ENCODE results near the gene KCNH4. TPM values are rescaled to one million over a fixed set of nuclear protein-coding genes. Genes with fewer than 3 reads are reported as not detected.

KCNH4 gene
- total RNA-seq, 4 donors from 2014 or later, result not detected

DNA sequence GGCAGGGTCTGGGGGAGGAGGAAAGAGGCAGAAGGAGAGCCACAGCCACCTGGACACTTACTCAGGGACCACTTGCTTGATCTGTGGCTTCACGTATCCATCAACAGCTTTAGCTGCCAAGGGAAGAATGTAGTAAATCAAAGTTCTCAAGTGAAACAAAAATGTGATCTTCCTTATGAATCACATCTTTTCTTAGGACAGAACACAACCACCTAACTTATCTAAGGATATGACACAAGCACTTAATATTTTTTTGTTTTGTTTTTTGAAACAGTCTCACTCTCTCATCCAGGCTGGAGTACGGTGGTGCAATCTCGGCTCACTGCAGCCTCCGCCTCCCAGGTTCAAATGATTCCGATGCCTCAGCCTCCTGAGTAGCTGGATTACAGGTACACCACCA lies 21.8 kb upstream of the KCNH4 start:
- Histone ChIP-seq H3K27me3 (no peaks in the 10 kb centered on the region), H3K9me3 (no peaks in the 10 kb centered on the region), H3K36me3 (peaks cover 0 to 40% (median 10%) of the 10 kb centered on the region in 4 donors), H3K27ac (no peak overlapping the region), H3K4me1 (peaks cover 0 to 15% (median 7%) of the 10 kb centered on the region in 4 donors), H3K4me3 (no peak overlapping the region)
- TF ChIP-seq POLR2A (IDR thresholded peaks at IDR 0.05) (no peak), POLR2AphosphoS5 (IDR thresholded peaks at IDR 0.05) (no peak), EP300 (IDR thresholded peaks at IDR 0.05; ENCODE audit: low read depth) (no peak)
- TF ChIP-seq, protein P1, sequence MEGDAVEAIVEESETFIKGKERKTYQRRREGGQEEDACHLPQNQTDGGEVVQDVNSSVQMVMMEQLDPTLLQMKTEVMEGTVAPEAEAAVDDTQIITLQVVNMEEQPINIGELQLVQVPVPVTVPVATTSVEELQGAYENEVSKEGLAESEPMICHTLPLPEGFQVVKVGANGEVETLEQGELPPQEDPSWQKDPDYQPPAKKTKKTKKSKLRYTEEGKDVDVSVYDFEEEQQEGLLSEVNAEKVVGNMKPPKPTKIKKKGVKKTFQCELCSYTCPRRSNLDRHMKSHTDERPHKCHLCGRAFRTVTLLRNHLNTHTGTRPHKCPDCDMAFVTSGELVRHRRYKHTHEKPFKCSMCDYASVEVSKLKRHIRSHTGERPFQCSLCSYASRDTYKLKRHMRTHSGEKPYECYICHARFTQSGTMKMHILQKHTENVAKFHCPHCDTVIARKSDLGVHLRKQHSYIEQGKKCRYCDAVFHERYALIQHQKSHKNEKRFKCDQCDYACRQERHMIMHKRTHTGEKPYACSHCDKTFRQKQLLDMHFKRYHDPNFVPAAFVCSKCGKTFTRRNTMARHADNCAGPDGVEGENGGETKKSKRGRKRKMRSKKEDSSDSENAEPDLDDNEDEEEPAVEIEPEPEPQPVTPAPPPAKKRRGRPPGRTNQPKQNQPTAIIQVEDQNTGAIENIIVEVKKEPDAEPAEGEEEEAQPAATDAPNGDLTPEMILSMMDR (IDR thresholded peaks at IDR 0.05), result no peak
- in situ Hi-C loops (cut with MboI; ENCODE audit: low pct_ligation_motif_present in 1 of 4, low pct_unique_long_range_greater_than_20kb in 1 of 4, low sequenced_read_pairs in 3 of 4), result no loop called here
- WGBS, 2 donors (ENCODE audit: low coverage in 1 of 2), result 94 to 97% methylated on average over 4 to 5 of the region's 5 CpGs
- DNase-seq, result no peak
- intact Hi-C loops (cut with DNase I; ENCODE audit: low total_unique reads), result loop anchor here (10.0 kb wide), 1 partner anchor 1992 kb away; the partner anchor contains the start of gene ATXN7L3

DNA sequence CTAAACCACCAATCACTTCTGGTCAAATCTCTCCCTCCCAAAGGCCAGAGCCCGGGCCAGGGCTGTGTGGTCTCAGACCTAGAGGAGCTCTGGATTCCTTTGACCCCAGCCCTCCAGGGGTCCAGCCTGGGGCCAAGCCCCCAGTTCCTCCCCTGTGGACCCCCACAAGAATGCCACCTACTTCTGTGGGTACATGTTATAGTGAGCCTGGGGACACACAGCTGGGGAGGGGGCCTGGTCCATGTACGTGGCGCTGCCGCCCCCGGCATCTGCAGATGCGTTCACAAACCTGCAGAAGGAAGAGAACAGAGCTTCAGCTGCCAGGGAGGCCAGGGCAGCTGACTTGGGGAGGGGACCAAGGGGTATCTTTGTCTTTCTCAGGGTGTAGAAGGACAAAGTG lies 21.2 kb upstream of the KCNH4 start:
- TF ChIP-seq POLR2A (IDR thresholded peaks at IDR 0.05) (no peak), EP300 (IDR thresholded peaks at IDR 0.05; ENCODE audit: low read depth) (no peak), POLR2AphosphoS5 (IDR thresholded peaks at IDR 0.05) (no peak)
- TF ChIP-seq, protein P1 (IDR thresholded peaks at IDR 0.05), result no peak
- no peak overlapping the region for H3K27ac ChIP-seq
- in situ Hi-C loops (cut with MboI; ENCODE audit: low pct_ligation_motif_present in 1 of 4, low pct_unique_long_range_greater_than_20kb in 1 of 4, low sequenced_read_pairs in 3 of 4) (no loop called here), intact Hi-C loops (cut with DNase I; ENCODE audit: low total_unique reads) (loop anchor here (10.0 kb wide), 1 partner anchor 1993 kb away; the partner anchor contains the start of gene ATXN7L3)
- H3K27me3 ChIP-seq, result no peaks in the 10 kb centered on the region
- 93% methylated on average over 6 of the region's 6 CpGs; no CpG with 5 or more reads in 1 of the 2 donors for WGBS, 2 donors (ENCODE audit: low coverage in 1 of 2)
- H3K9me3 ChIP-seq, result no peaks in the 10 kb centered on the region
- H3K4me3 ChIP-seq, result no peak overlapping the region
- no peak for DNase-seq
- peaks cover 0 to 35% (median 10%) of the 10 kb centered on the region in 4 donors for H3K36me3 ChIP-seq
- peaks cover 0 to 15% (median 7%) of the 10 kb centered on the region in 4 donors for H3K4me1 ChIP-seq

GRCh38 chr17:42201458-42201772 lies 20.5 kb upstream of the KCNH4 start:
- H3K27ac ChIP-seq, result peak overlapping the region in 1 of 4 donors; percentile 52
- intact Hi-C loops (cut with DNase I; ENCODE audit: low total_unique reads), result loop anchor here (10.0 kb wide), 1 partner anchor 1993 kb away; the partner anchor contains the start of gene ATXN7L3

DNA sequence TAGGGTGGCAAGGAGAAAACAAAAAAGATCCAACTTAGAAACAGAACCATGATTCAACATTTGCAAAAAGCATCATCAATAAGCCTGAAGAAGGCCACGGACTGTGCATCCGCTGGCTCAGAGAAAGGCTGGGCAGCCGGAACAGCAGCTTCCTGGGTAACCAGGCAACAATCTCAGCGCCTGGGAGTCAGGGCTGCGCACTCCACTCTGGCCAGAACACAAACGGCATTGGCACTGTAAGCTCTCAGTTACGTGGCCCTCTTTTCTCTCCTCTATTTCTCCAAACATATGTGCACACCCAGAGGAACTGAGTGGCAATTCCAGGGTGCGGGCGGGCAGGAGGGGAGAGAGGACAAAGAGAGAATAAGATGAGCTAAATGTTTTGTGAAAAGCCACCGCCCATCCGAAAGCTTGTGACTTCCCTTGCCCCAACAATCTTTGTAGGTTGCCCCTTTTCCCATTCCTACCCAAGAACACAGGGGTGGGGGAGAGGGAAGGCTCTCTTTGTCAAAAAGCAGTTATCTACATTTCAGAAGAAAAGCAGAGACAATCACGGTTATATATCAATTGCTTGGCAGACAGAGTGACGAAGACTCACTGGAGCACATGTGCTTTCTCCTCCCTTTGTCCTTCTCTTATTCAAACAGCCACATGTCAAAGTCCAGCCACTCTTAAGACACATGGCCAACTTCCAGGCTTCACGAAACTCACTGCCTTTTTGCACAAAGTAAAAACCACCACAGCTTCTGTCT lies 19.9 kb upstream of the KCNH4 start:
- no peaks in the 10 kb centered on the region for H3K9me3 ChIP-seq
- intact Hi-C loops (cut with DNase I; ENCODE audit: low total_unique reads) (loop anchor here (10.0 kb wide), 1 partner anchor 1994 kb away; the partner anchor contains the start of gene ATXN7L3), in situ Hi-C loops (cut with MboI; ENCODE audit: low pct_ligation_motif_present in 1 of 4, low pct_unique_long_range_greater_than_20kb in 1 of 4, low sequenced_read_pairs in 3 of 4) (no loop called here)
- no peak overlapping the region for H3K4me3 ChIP-seq
- H3K36me3 ChIP-seq, result peaks cover 0 to 22% (median 5%) of the 10 kb centered on the region in 4 donors
- no peaks in the 10 kb centered on the region for H3K27me3 ChIP-seq
- WGBS, 2 donors (ENCODE audit: low coverage in 1 of 2), result 55 to 56% methylated on average over 9 to 14 of the region's 14 CpGs
- peak overlapping the region; percentile 44 to 52 (median 49) for H3K27ac ChIP-seq
- DNase-seq, result peak; percentile 39
- TF ChIP-seq, protein P1 (IDR thresholded peaks at IDR 0.05), result no peak
- TF ChIP-seq EP300 (IDR thresholded peaks at IDR 0.05; ENCODE audit: low read depth), result no peak
- no peak for TF ChIP-seq POLR2AphosphoS5 (IDR thresholded peaks at IDR 0.05)
- no peak for TF ChIP-seq POLR2A (IDR thresholded peaks at IDR 0.05)
- H3K4me1 ChIP-seq, result peaks cover 0 to 15% (median 7%) of the 10 kb centered on the region in 4 donors

More at GRCh38 chr17:42201458-42201772, 20.5 kb upstream of the KCNH4 start:
- WGBS, 2 donors (ENCODE audit: low coverage in 1 of 2), result 84% methylated on average over 10 of the region's 10 CpGs
- in situ Hi-C loops (cut with MboI; ENCODE audit: low pct_ligation_motif_present in 1 of 4, low pct_unique_long_range_greater_than_20kb in 1 of 4, low sequenced_read_pairs in 3 of 4), result no loop called here
- TF ChIP-seq, protein P1 (IDR thresholded peaks at IDR 0.05), result no peak
- TF ChIP-seq EP300 (IDR thresholded peaks at IDR 0.05; ENCODE audit: low read depth) (no peak), POLR2A (IDR thresholded peaks at IDR 0.05) (no peak)
- H3K9me3 ChIP-seq, result no peaks in the 10 kb centered on the region
- DNase-seq, result no peak
- H3K4me1 ChIP-seq, result peaks cover 0 to 15% (median 7%) of the 10 kb centered on the region in 4 donors
- no peaks in the 10 kb centered on the region for H3K27me3 ChIP-seq
- H3K4me3 ChIP-seq, result no peak overlapping the region
- peaks cover 0 to 28% (median 7%) of the 10 kb centered on the region in 4 donors for H3K36me3 ChIP-seq

All from transverse colon (tissue), 4 donors.